ENCODE data around the gene GSX1. TPM values are rescaled to one million over a fixed set of nuclear protein-coding genes. Genes with fewer than 3 reads are reported as not detected.

GSX1 gene
- total RNA-seq, 1 donor, result not detected

DNA sequence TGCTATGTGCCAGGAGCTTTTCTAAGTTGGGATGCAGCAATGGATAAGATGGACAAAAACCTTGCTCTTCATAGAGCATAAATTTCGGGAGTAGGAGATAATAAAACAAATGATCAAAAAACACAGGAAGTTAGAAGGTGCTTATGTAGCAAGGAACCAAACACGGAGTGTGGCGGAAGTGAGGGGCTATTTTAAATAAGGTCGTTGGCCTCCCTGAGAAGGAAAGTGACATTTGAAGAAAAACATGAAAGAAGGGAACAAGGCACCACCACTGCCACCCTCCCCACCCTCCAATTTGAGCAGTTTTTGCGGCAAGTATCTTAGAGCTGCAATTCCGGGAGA is 3.2 kb upstream of the GSX1 start:
- DNase-seq (ENCODE audit: low read depth), result no peak
- TF ChIP-seq, protein P1, sequence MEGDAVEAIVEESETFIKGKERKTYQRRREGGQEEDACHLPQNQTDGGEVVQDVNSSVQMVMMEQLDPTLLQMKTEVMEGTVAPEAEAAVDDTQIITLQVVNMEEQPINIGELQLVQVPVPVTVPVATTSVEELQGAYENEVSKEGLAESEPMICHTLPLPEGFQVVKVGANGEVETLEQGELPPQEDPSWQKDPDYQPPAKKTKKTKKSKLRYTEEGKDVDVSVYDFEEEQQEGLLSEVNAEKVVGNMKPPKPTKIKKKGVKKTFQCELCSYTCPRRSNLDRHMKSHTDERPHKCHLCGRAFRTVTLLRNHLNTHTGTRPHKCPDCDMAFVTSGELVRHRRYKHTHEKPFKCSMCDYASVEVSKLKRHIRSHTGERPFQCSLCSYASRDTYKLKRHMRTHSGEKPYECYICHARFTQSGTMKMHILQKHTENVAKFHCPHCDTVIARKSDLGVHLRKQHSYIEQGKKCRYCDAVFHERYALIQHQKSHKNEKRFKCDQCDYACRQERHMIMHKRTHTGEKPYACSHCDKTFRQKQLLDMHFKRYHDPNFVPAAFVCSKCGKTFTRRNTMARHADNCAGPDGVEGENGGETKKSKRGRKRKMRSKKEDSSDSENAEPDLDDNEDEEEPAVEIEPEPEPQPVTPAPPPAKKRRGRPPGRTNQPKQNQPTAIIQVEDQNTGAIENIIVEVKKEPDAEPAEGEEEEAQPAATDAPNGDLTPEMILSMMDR (IDR thresholded peaks at IDR 0.05; ENCODE audit: insufficient read depth, low read depth, low read length), result no peak

DNA sequence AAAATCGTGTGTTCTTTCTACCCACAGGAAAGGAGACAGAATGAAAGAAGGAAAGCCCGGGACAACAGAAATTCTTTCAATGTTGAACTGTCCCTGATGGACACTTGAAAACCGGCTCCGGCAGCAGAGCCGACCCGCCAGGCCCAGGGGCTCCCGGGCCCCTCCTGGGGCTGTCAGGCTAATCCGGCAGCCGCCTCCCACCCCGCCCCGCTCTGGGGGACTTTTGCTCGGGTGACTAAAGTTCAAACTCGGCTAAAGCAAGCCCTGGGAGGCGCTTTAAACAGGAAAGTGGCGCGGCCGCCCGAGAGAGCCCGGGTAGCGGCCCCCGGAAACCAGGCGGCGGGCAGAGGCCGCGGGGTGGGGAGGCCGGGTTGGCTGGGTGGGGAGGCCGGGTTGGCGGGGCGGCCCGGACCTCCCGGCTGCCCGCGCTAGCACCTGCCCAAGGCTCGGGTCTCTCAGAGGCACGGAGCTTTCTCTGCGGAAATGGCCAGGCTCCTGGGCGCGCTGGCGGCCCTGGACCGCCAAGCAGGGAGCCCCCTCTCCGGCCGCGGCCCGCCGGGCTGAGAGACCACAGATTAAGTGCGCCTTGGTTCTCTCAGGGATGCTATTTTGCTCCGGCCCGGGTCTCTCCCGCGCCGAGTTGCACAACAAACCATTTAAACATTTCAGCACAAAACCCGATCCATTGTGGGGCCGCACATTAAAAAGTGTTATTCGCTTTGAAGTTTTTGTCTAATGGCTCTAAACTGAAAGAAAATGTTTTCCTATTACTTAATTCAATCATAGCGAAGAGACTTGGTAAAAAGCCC is 2.6 kb upstream of the GSX1 start:
- TF ChIP-seq, protein P1 (IDR thresholded peaks at IDR 0.05; ENCODE audit: insufficient read depth, low read depth, low read length), result no peak
- DNase-seq (ENCODE audit: low read depth), result no peak
- H3K4me3 ChIP-seq (ENCODE audit: low read depth, low read length), result no peak overlapping the region

More for the DNA sequence above, 3.2 kb upstream of the GSX1 start:
- no peak overlapping the region for H3K4me3 ChIP-seq (ENCODE audit: low read depth, low read length)

- no peak for DNase-seq (ENCODE audit: low read depth)
- no peak overlapping the region for H3K4me3 ChIP-seq (ENCODE audit: low read depth, low read length)
- TF ChIP-seq, protein P1 (IDR thresholded peaks at IDR 0.05; ENCODE audit: insufficient read depth, low read depth, low read length), result no peak
These were observed 1.8 kb upstream of the GSX1 start for GRCh38 chr13:27790523-27790922.

DNA sequence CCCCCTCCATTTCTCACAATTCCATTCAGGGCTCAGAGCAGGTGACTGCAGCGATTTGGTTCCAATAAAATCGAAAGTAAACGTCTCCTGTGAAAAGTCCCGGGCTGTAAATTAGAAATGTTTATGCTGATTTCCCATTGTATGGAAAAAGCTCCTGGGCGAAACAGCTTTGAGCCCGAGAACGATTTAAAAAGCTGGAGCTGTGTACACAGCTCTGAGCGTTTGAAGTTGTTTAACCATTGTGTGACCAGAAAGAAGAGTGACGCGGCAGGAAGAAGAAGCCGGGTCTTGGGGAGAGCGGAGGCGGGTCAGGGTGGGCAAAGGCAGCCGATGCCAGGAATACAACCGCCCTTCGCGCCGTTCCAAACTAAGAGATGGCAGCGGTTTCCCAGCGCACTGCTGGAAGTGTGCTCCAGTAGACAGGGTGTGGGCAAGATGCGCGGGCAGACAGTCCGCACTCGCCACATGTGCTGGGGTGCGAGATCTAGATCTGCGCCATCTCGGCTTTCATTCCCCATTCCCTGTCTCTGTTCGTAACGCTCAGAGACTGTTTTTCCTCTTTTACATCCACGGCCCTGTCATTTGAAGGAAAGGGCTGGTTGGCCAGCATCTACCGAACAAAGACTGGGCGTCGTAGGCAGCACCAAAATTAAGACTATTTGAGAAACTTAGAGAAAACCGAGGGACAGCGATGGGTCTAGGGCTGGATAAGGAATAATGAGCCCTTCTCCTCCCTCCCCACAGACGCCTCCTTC is 960 bp upstream of the GSX1 start:
- H3K4me3 ChIP-seq (ENCODE audit: low read depth, low read length), result no peak overlapping the region
- no peak for DNase-seq (ENCODE audit: low read depth)
- TF ChIP-seq, protein P1 (IDR thresholded peaks at IDR 0.05; ENCODE audit: insufficient read depth, low read depth, low read length), result no peak

- TF ChIP-seq, protein P1 (IDR thresholded peaks at IDR 0.05; ENCODE audit: insufficient read depth, low read depth, low read length), result no peak
- H3K4me3 ChIP-seq (ENCODE audit: low read depth, low read length), result no peak overlapping the region
- no peak for DNase-seq (ENCODE audit: low read depth)
These were observed 336 bp upstream of the GSX1 start for GRCh38 chr13:27791901-27792392.

DNA sequence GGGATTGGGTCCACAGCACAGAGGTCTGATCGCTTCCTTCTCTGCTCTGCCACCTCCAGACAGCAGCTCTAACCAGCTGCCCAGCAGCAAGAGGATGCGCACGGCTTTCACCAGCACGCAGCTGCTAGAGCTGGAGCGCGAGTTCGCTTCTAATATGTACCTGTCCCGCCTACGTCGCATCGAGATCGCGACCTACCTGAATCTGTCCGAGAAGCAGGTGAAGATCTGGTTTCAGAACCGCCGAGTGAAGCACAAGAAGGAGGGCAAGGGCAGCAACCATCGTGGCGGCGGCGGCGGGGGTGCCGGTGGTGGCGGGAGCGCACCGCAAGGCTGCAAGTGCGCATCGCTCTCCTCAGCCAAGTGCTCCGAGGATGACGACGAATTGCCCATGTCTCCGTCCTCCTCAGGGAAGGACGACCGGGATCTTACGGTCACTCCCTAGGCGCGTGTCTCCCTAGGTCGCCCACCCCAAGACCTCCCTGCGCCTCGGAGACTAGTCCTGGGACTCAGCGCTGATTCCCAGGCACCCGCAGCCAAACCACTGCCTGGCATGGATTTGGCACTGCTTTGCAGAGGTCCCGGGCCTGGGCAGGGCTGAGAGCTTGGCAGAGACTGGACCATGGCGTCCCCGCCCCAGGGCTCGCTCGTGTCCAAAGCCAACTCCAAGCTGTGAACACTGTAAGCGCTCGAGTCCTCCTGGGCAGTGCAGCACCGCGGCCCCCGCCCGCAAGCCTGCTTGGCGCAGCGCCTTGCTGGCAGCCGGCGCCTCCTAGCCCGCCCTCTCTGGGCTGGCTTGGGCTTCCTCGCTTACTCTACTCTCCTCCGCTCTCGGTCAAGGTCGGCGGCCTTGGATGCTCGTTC is 1.5 kb downstream of the GSX1 start:
- no peak for DNase-seq (ENCODE audit: low read depth)
- TF ChIP-seq, protein P1 (IDR thresholded peaks at IDR 0.05; ENCODE audit: insufficient read depth, low read depth, low read length), result no peak
- H3K4me3 ChIP-seq (ENCODE audit: low read depth, low read length), result no peak overlapping the region
